KOPT-K1 (cell line): ENCODE data around the gene CEACAM1.
A peak's percentile ranks its signal among the peaks of the same experiment; 100 is the strongest.
"Not testable (repeated sequence)": the region's sequence is repeated elsewhere in the genome, so short reads cannot be mapped to it uniquely, and the experiment has no call there.

Experiments
- H3K27ac ChIP-seq: fragments of 200-600 bp; sonication (generic); 2 replicates; pipeline ENCODE4 v1.5.1; 2016; ENCODE audit warnings: antibody characterized with exemption, mild to moderate bottlenecking, low read depth, low read length; ENCODE audit not compliant: poor library complexity, severe bottlenecking
- H3K36me3 ChIP-seq: fragments of 200-600 bp; sonication (generic); 2 replicates; pipeline ENCODE4 v1.5.1; 2017; ENCODE audit warnings: antibody characterized with exemption, mild to moderate bottlenecking, low read length, moderate library complexity; ENCODE audit not compliant: insufficient read depth
- H3K9me3 ChIP-seq: fragments of 200-600 bp; sonication (generic); 2 replicates; pipeline ENCODE4 v1.5.1; 2017; ENCODE audit warnings: antibody characterized with exemption, low read length, mild to moderate bottlenecking; ENCODE audit not compliant: insufficient read depth, poor library complexity, severe bottlenecking

Gene CEACAM1

GRCh38 chr19:42528354-42529247, at the start of gene CEACAM1:
CEACAM1 (minus strand) TSS chr19:42528481; CDS start chr19:42528374, 107 bp downstream.
- H3K9me3 ChIP-seq: no peaks in the 10 kb centered on the region
- no peaks in the 10 kb centered on the region for H3K36me3 ChIP-seq
- H3K27ac ChIP-seq: peak within 1 kb of the TSS; percentile 44

GRCh38 chr19:42577016-42577415, 48.7 kb upstream of the CEACAM1 start:
- Histone ChIP-seq H3K9me3 (no peaks in the 10 kb centered on the region), H3K36me3 (no peaks in the 10 kb centered on the region), H3K27ac (no peak overlapping the region)

- Histone ChIP-seq H3K36me3 (no peaks in the 10 kb centered on the region), H3K9me3 (no peaks in the 10 kb centered on the region), H3K27ac (no peak overlapping the region)
These were observed 48.0 kb upstream of the CEACAM1 start for GRCh38 chr19:42576241-42576640.

GRCh38 chr19:42573642-42574041, 45.4 kb upstream of the CEACAM1 start:
- H3K27ac ChIP-seq: no peak overlapping the region
- H3K36me3 ChIP-seq: no peaks in the 10 kb centered on the region
- no peaks in the 10 kb centered on the region for H3K9me3 ChIP-seq

- Histone ChIP-seq H3K9me3 (no peaks in the 10 kb centered on the region), H3K27ac (no peak overlapping the region), H3K36me3 (no peaks in the 10 kb centered on the region)
These were observed 42.8 kb upstream of the CEACAM1 start for GRCh38 chr19:42571116-42571515.

- H3K27ac ChIP-seq: no peak overlapping the region
- H3K36me3 ChIP-seq: no peaks in the 10 kb centered on the region
- H3K9me3 ChIP-seq: no peaks in the 10 kb centered on the region
These were observed 40.9 kb upstream of the CEACAM1 start for GRCh38 chr19:42569193-42569592.

GRCh38 chr19:42568006-42568405, 39.7 kb upstream of the CEACAM1 start:
- Histone ChIP-seq H3K36me3 (no peaks in the 10 kb centered on the region), H3K9me3 (no peaks in the 10 kb centered on the region), H3K27ac (no peak overlapping the region)

GRCh38 chr19:42567567-42567966, 39.3 kb upstream of the CEACAM1 start:
- Histone ChIP-seq H3K27ac (no peak overlapping the region), H3K36me3 (no peaks in the 10 kb centered on the region), H3K9me3 (no peaks in the 10 kb centered on the region)

GRCh38 chr19:42563352-42564210, 35.3 kb upstream of the CEACAM1 start:
- Histone ChIP-seq H3K27ac (no peak overlapping the region), H3K36me3 (no peaks in the 10 kb centered on the region), H3K9me3 (no peaks in the 10 kb centered on the region)

- H3K9me3 ChIP-seq: no peaks in the 10 kb centered on the region
- no peak overlapping the region for H3K27ac ChIP-seq
- no peaks in the 10 kb centered on the region for H3K36me3 ChIP-seq
These were observed 33.2 kb upstream of the CEACAM1 start for GRCh38 chr19:42561512-42561911.

GRCh38 chr19:42560731-42561130, 32.5 kb upstream of the CEACAM1 start:
- Histone ChIP-seq H3K9me3 (no peaks in the 10 kb centered on the region), H3K27ac (no peak overlapping the region), H3K36me3 (no peaks in the 10 kb centered on the region)

- H3K27ac ChIP-seq: no peak overlapping the region
- no peaks in the 10 kb centered on the region for H3K36me3 ChIP-seq
- H3K9me3 ChIP-seq: no peaks in the 10 kb centered on the region
These were observed 30.3 kb upstream of the CEACAM1 start for GRCh38 chr19:42558450-42559150.

GRCh38 chr19:42557386-42557871, 29.1 kb upstream of the CEACAM1 start:
- not testable (repeated sequence) for H3K27ac ChIP-seq, H3K36me3 ChIP-seq, H3K9me3 ChIP-seq

GRCh38 chr19:42555801-42556200, 27.5 kb upstream of the CEACAM1 start:
- no peaks in the 10 kb centered on the region for H3K36me3 ChIP-seq
- no peak overlapping the region for H3K27ac ChIP-seq
- no peaks in the 10 kb centered on the region for H3K9me3 ChIP-seq

GRCh38 chr19:42555317-42555716, 27.0 kb upstream of the CEACAM1 start:
- Histone ChIP-seq H3K9me3 (no peaks in the 10 kb centered on the region), H3K36me3 (no peaks in the 10 kb centered on the region), H3K27ac (no peak overlapping the region)
